Tibial nerve (tissue), 4 donors: ENCODE data around the gene TFB1M. TPM values are rescaled to one million over a fixed set of nuclear protein-coding genes. Genes with fewer than 3 reads are reported as not detected.

Source experiments
- DNase-seq, 2 donors: peaks; one replicate each; pipeline ENCODE4 v3.0.0-alpha.2; 2019; ENCODE audit warnings: low spot score in 2 of 2
- H3K27ac ChIP-seq, 4 donors: fragments of 200-600 bp; sonication (generic) in 3 of 4; one replicate each; pipeline ENCODE4 v1.5.1; 2017 to 2019; ENCODE audit warnings: mild to moderate bottlenecking in 1 of 4
- H3K27me3 ChIP-seq, 2 donors: fragments of 200-600 bp; sonication (generic) in 1 of 2; one replicate each; pipeline versions ENCODE4 v1.5.1 to v1.6.0; 2017 to 2019
- H3K36me3 ChIP-seq, 3 donors: fragments of 200-600 bp; sonication (generic); one replicate each; pipeline ENCODE4 v1.5.1; 2018 to 2019
- H3K4me1 ChIP-seq, 4 donors: fragments of 200-600 bp; sonication (generic) in 3 of 4; one replicate each; pipeline ENCODE4 v1.5.1; 2017 to 2019
- H3K4me3 ChIP-seq, 4 donors: fragments of 200-600 bp; sonication (generic) in 3 of 4; one replicate each; pipeline ENCODE4 v1.5.1; 2017 to 2019; ENCODE audit warnings: mild to moderate bottlenecking in 1 of 4, moderate library complexity in 1 of 4
- H3K9me3 ChIP-seq, 4 donors: fragments of 200-600 bp; sonication (generic) in 3 of 4; one replicate each; pipeline ENCODE4 v1.5.1; 2017 to 2019
- EP300 ChIP-seq, 2 donors: sonication (generic); formaldehyde crosslinking; IDR thresholded peaks; one replicate each; pipeline ENCODE4 v1.6.1; 2017; ENCODE audit warnings: antibody characterized with exemption in 2 of 2, mild to moderate bottlenecking in 1 of 2
- POLR2A ChIP-seq, 2 donors: fragments of 450-650 bp; IDR thresholded peaks; one replicate each; pipeline ENCODE4 v1.6.1; 2017; ENCODE audit warnings: antibody characterized with exemption in 2 of 2, mild to moderate bottlenecking in 2 of 2, moderate library complexity in 2 of 2
- WGBS, 2 donors: methylation state at CpG; one replicate each; pipeline ENCODE4 v1.1.5; 2018; 5-methylcytosine and 5-hydroxymethylcytosine counted together
- total RNA-seq, 4 donors: library from RNA; depleted of rRNA; stranded (reverse); fragments of >200 nt; gene quantifications; one replicate each; pipeline ENCODE4 v1.1.0, GENCODE V29; 2016
- TF ChIP-seq, protein P1 (sequence below), 5 experiments: fragments of 200-600 bp in 3 of 5; fragments of 450-650 bp in 2 of 5; sonication (generic) in 3 of 5; IDR thresholded peaks; one replicate each; pipeline ENCODE4 v1.5.1; 2016 to 2019; ENCODE audit warnings: antibody characterized with exemption in 5 of 5, mild to moderate bottlenecking in 3 of 5, moderate library complexity in 2 of 5

TFB1M gene
- total RNA-seq, 4 donors from 2014 or later: 21.4 to 52.7 (median 22.1) TPM

DNA sequence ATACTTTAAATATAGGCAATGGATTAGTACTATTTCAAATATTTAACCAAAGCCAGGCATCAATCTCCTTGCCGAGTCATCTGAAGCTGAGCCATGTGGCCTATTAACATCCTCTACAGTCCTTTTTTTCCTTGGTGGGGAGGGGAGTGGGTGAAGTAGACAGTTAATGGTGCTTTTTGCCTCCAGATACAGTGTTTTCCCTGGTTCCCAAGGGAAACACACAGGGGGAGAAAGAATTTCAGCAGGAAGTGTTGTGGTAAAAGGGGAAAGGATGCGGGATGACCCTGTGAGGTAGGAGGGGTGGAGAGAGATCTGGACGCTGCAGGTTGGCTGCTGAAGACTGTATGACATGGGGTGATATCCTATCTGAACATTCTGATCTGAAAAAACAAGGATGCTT is 40.9 kb downstream of the TFB1M start:
- H3K36me3 ChIP-seq: peaks cover 0 to under 1% (median 0%) of the 10 kb centered on the region in 3 donors
- H3K4me3 ChIP-seq: no peak overlapping the region
- no peak for DNase-seq
- no peaks in the 10 kb centered on the region for H3K9me3 ChIP-seq
- no peaks in the 10 kb centered on the region for H3K27me3 ChIP-seq
- TF ChIP-seq POLR2A (IDR thresholded peaks at IDR 0.05): no peak
- TF ChIP-seq EP300 (IDR thresholded peaks at IDR 0.05): peak in 1 of 2 donors; percentile 44
- 22 to 36% methylated on average over 3 of the region's 3 CpGs for WGBS, 2 donors
- peak overlapping the region; percentile 39 to 84 (median 62) for H3K27ac ChIP-seq
- peaks cover 0 to 53% (median 24%) of the 10 kb centered on the region in 4 donors for H3K4me1 ChIP-seq

DNA sequence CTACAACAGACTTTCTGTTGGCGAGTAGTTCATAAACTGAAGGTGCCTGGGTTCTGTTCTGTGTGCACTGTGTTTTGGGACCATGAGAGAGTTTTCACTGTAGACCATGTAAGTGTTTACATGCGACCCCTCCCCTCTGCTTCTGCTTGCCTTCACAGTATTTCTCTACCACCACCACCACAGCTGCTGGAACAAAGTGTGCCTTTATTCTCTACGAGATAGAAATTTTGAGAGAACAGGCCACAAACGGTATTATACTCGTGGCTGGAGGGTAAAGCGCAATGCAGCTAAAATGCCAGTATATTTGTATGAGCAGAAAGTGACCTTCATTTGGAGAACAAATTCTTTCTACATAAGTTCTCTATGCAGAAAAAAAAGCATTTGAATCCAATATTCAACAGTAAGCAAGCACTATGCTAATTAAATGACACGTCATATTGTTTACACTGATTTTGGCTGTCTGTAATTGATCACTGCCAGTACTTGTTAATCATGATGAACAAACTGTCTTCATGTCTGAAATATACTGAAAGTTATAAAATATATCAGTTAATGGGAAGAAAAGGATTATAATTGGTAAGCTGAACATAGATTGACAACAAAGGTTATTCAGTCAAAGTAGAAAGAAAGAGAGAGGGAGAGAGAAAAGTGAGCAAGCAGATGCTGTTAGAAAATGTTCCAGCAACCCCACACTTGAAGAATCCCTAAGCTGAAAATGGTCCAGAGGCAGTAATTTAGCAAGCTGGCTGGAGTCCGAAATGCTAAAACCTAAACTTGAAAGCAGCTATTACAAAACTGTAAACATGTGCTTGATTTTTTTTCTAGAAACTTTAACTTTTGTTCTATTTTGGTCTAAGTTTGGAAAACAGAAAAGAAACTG is 41.7 kb downstream of the TFB1M start:
- no peak for DNase-seq

DNA sequence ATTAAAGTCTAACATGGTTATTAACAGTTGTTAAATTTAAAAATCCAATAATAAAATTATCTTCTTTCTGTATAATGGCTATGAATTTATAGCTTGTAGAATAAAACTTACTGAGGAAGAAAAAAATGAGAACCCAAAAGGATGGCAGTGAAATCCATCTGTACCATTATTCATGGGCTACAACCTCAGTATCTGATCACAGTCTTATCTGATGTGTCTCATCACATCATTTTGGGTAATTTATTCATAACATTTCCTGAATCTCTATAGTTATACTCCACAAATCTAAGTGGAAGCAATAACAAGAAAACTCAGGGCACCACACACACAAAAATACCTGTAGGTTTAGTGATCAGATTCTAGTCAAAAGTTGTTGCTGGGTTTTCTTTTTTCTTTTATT is 43.1 kb downstream of the TFB1M start:
- H3K4me1 ChIP-seq: peaks cover 0 to 42% (median 23%) of the 10 kb centered on the region in 4 donors
- H3K27me3 ChIP-seq: no peaks in the 10 kb centered on the region
- no peaks in the 10 kb centered on the region for H3K9me3 ChIP-seq
- no peaks in the 10 kb centered on the region for H3K36me3 ChIP-seq
- no peak overlapping the region for H3K4me3 ChIP-seq
- TF ChIP-seq EP300 (IDR thresholded peaks at IDR 0.05): no peak
- TF ChIP-seq POLR2A (IDR thresholded peaks at IDR 0.05): no peak
- TF ChIP-seq, protein P1, sequence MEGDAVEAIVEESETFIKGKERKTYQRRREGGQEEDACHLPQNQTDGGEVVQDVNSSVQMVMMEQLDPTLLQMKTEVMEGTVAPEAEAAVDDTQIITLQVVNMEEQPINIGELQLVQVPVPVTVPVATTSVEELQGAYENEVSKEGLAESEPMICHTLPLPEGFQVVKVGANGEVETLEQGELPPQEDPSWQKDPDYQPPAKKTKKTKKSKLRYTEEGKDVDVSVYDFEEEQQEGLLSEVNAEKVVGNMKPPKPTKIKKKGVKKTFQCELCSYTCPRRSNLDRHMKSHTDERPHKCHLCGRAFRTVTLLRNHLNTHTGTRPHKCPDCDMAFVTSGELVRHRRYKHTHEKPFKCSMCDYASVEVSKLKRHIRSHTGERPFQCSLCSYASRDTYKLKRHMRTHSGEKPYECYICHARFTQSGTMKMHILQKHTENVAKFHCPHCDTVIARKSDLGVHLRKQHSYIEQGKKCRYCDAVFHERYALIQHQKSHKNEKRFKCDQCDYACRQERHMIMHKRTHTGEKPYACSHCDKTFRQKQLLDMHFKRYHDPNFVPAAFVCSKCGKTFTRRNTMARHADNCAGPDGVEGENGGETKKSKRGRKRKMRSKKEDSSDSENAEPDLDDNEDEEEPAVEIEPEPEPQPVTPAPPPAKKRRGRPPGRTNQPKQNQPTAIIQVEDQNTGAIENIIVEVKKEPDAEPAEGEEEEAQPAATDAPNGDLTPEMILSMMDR (IDR thresholded peaks at IDR 0.05): no peak
- no peak for DNase-seq
- H3K27ac ChIP-seq: peak overlapping the region in 3 of 4 donors; percentile 5 to 84 (median 74)

More for the DNA sequence above, 41.7 kb downstream of the TFB1M start:
- TF ChIP-seq, protein P1 (IDR thresholded peaks at IDR 0.05): no peak
- no peak for TF ChIP-seq POLR2A (IDR thresholded peaks at IDR 0.05)
- TF ChIP-seq EP300 (IDR thresholded peaks at IDR 0.05): no peak
- WGBS, 2 donors: 27 to 39% methylated on average over 8 of the region's 8 CpGs
- Histone ChIP-seq H3K4me1 (peaks cover 0 to 56% (median 24%) of the 10 kb centered on the region in 4 donors), H3K36me3 (no peaks in the 10 kb centered on the region), H3K27ac (peak overlapping the region; percentile 39 to 84 (median 62)), H3K9me3 (no peaks in the 10 kb centered on the region), H3K27me3 (no peaks in the 10 kb centered on the region), H3K4me3 (peak overlapping the region in 1 of 4 donors; percentile 0)

DNA sequence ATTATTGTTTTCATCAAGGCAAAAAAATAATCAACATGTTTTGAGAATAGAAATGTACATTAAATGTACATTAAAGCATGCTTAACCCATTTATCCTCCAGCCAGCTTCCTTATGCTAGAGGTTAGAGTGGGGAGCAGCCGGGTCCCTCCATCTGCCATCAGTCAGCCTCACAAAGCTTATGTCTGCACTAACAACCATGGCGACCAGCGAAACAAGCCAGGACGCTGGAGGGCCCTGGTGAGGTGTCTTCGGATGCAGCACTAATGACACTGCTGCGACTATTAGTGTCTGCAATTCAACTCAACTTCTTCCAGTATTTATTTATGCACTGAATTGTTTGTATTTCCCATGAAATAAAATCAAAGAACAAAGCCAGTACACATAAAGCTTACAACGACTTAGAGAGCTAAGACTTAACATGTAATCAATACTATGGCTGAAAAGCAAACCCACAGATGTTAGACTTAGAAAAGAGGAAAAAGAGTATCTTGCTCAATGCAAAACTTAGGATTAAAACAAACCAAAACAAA is 43.7 kb downstream of the TFB1M start:
- Histone ChIP-seq H3K27ac (peak overlapping the region in 2 of 4 donors; percentile 74 to 84), H3K27me3 (no peaks in the 10 kb centered on the region), H3K4me3 (no peak overlapping the region), H3K36me3 (no peaks in the 10 kb centered on the region), H3K4me1 (peaks cover 0 to 37% (median 21%) of the 10 kb centered on the region in 4 donors), H3K9me3 (no peaks in the 10 kb centered on the region)
- WGBS, 2 donors: 65 to 70% methylated on average over 7 of the region's 7 CpGs
- TF ChIP-seq, protein P1 (IDR thresholded peaks at IDR 0.05): no peak
- TF ChIP-seq POLR2A (IDR thresholded peaks at IDR 0.05) (no peak), EP300 (IDR thresholded peaks at IDR 0.05) (no peak)
- no peak for DNase-seq

DNA sequence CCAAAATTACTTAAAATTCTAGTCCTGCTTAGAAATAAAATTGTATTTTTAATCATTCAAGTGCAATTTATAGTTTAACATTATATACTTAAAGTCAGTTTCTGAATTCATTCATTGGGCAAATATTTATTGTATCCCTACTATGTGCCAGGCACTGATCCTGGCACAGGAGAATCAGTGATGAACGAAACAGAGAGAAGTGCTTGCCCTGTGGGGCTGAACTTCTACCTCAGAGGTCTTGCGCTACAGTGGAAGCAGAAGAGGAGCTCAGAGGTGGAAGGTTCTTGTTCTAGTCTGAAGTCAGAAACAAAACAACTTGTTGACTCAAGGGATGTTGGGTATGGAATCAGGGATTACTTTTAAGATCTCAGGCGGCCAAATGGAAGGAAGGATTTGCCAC is 44.5 kb downstream of the TFB1M start:
- H3K4me3 ChIP-seq: no peak overlapping the region
- no peak overlapping the region for H3K27ac ChIP-seq
- H3K4me1 ChIP-seq: peaks cover 0 to 32% (median 20%) of the 10 kb centered on the region in 4 donors
- H3K36me3 ChIP-seq: peaks cover 0 to 4% (median 0%) of the 10 kb centered on the region in 3 donors
- TF ChIP-seq POLR2A (IDR thresholded peaks at IDR 0.05): no peak
- TF ChIP-seq, protein P1 (IDR thresholded peaks at IDR 0.05): no peak
- no peaks in the 10 kb centered on the region for H3K27me3 ChIP-seq
- WGBS, 2 donors: 77 to 97% methylated on average over 3 of the region's 3 CpGs
- no peak for DNase-seq
- no peaks in the 10 kb centered on the region for H3K9me3 ChIP-seq
